ENCODE measurements around the gene REX1BD.

REX1BD gene

DNA sequence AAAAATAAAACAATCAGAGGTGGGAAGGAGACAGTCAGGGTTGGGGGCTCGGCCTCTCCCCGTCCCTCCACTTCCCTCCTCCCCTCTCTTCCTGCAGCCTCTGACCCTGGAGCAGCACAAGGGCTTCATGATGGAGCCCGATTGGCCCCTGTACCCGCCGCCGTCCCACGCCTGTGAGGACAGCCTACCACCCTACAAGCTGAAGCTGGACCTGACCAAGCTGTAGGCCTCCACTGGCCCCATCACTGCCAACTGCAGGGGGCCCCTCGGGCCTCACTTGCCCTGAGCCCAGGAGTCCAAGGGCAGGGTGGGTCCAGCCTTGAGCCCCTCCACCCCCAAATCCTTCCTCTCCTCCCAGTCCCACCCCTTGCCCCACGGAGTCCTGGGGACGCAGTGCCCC, 31.7 kb downstream of the REX1BD start:
- H3K4me3 ChIP-seq = no peak overlapping the region
- H3K27ac ChIP-seq = no peak overlapping the region
- TF ChIP-seq, protein P1, sequence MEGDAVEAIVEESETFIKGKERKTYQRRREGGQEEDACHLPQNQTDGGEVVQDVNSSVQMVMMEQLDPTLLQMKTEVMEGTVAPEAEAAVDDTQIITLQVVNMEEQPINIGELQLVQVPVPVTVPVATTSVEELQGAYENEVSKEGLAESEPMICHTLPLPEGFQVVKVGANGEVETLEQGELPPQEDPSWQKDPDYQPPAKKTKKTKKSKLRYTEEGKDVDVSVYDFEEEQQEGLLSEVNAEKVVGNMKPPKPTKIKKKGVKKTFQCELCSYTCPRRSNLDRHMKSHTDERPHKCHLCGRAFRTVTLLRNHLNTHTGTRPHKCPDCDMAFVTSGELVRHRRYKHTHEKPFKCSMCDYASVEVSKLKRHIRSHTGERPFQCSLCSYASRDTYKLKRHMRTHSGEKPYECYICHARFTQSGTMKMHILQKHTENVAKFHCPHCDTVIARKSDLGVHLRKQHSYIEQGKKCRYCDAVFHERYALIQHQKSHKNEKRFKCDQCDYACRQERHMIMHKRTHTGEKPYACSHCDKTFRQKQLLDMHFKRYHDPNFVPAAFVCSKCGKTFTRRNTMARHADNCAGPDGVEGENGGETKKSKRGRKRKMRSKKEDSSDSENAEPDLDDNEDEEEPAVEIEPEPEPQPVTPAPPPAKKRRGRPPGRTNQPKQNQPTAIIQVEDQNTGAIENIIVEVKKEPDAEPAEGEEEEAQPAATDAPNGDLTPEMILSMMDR (IDR thresholded peaks at IDR 0.05) = no peak
- DNase-seq (ENCODE audit: low spot score) = no peak

GRCh38 chr19:18620902-18621301, 32.3 kb downstream of the REX1BD start:
- no peak overlapping the region for H3K27ac ChIP-seq
- DNase-seq (ENCODE audit: low spot score) = no peak
- H3K4me3 ChIP-seq = no peak overlapping the region
- TF ChIP-seq, protein P1 (IDR thresholded peaks at IDR 0.05) = no peak

GRCh38 chr19:18626906-18627305, 38.3 kb downstream of the REX1BD start:
- no peak overlapping the region for H3K27ac ChIP-seq
- DNase-seq (ENCODE audit: low spot score) = no peak
- TF ChIP-seq, protein P1 (IDR thresholded peaks at IDR 0.05) = no peak
- H3K4me3 ChIP-seq = no peak overlapping the region

- DNase-seq (ENCODE audit: low spot score) = no peak
- H3K27ac ChIP-seq = peak overlapping the region; percentile 1 to 81
- no peak overlapping the region for H3K4me3 ChIP-seq
- TF ChIP-seq, protein P1 (IDR thresholded peaks at IDR 0.05) = no peak
Measured at GRCh38 chr19:18629166-18630088, 40.8 kb downstream of the REX1BD start.

DNA sequence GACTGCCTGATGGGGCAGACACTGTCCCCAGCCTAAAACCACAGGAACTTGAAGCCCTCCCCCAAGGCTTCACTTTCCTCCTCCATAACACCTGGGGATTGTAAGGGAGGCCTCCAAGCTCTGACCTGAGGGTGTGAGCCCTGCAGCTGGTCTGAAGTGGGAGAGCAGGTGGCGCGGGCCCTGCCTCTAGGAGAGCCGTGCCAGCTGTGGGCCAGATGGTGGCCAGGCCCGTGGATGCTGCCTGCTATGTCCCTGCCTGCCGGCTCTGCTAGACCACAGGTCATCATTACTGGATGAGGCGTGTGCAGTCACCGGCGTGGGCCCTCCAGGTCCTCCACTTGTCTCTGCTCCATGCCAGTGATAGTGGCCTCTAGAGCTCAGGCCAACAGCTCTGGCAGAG, 44.7 kb downstream of the REX1BD start:
- TF ChIP-seq, protein P1 (IDR thresholded peaks at IDR 0.05) = no peak
- no peak for DNase-seq (ENCODE audit: low spot score)
- no peak overlapping the region for H3K4me3 ChIP-seq
- no peak overlapping the region for H3K27ac ChIP-seq

DNA sequence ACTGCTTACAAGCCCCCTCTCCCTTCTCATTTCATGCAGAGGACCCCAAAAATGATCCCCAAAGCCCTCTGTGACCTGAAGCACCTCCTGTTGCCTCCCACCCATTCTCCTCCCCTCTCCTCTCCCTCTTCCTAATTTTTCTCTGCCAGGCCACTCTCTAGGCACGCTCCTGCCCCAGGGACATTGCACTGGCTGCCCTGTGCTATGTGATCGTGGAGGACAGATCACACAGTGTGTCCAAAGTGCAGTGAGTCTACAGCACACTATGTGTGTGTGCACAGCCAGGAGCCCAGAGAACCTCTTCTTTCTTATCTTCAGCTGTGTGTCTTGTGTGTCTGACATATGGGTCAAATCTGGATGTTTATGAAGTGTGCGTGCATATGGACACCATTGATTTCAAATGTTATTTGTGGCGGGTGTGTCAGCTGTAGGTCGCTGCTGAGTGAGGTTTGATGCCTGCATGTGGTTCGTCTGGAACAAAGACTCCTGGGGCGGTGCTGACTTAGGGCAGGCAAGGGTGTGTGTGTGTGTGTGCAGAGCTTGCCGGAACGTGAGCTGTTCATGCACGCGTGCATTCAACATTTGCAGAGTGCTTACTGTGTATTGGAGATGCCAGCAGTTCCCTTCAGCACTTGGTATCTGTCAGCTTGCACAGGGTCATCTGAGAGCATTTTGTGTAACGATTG, 46.2 kb downstream of the REX1BD start:
- Histone ChIP-seq H3K4me3 (no peak overlapping the region), H3K27ac (peak overlapping the region in 1 of 2 donors; percentile 86)
- DNase-seq (ENCODE audit: low spot score) = peak; percentile 72

More for the DNA sequence above, 46.2 kb downstream of the REX1BD start:
- TF ChIP-seq, protein P1 (IDR thresholded peaks at IDR 0.05) = no peak
